NB4 (cell line): ENCODE data around the gene EIPR1.

Source experiments
- CTCF ChIP-seq: IDR thresholded peaks from one replicate; pipeline ENCODE4 v1.5.1; 2012; ENCODE audit warnings: low read depth, low read length
- MAX ChIP-seq: IDR thresholded peaks from 2 replicates; pipeline ENCODE4 v1.6.1; 2011; ENCODE audit warnings: low read depth, low read length
- MYC ChIP-seq: IDR thresholded peaks from 2 replicates; pipeline ENCODE4 v1.6.1; 2011; ENCODE audit warnings: low read depth, low read length
- POLR2A ChIP-seq: IDR thresholded peaks from 2 replicates; pipeline ENCODE4 v1.6.1; 2011; ENCODE audit warnings: mild to moderate bottlenecking; ENCODE audit not compliant: insufficient read length; ENCODE audit errors: extremely low read depth

GRCh38 chr2:3209258-3209657, 168.4 kb downstream of the EIPR1 start:
- TF ChIP-seq CTCF (no peak), POLR2A (no peak), MYC (no peak), MAX (no peak)
